Measurements from ENCODE around the gene BPNT1.
A peak's percentile ranks its signal among the peaks of the same experiment; 100 is the strongest.

BPNT1 gene

GRCh38 chr1:220089650-220090556 lies at the start of gene BPNT1:
BPNT1 (minus strand) TSS chr1:220089788; CDS start chr1:220079846, 9,942 bp downstream.
- DNase-seq (ENCODE audit: low read depth) = peak; percentile 92

DNA sequence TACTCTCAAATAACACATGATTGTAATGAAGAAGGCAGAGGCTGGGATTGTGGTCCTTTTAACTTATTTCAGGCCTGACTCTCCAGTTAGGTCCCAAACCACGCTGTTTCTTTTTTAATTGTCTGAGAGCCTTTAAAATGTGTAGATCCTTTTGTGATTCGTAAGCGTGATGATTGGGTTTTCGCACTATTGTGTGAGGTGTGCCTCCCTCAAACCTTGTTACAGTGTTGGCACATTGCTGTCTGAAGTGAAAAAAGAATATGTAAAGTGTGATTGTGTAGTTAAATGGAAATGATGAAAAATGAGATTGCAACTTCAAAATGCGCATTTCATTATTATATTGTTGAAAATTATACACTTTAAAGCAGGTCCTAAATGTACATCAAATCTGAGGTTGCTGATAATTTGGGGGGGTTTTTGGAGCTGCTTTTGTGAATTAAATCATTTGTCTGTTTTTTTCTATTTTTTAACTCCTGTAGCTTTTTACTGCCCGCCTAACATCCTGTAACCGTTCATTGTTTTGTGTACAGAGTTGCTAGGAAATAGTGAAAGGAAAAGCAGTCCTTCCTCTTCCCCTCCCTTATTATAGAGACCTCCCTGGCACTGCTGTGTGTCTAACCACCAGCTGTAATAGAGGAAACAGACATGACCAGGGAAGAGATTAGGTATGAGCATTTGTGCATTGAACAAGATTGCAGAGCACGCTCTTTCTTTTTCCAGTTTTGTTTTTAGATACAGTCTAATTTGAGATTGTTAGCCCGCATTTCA lies 47.6 kb upstream of the BPNT1 start:
- TF ChIP-seq, protein P1, sequence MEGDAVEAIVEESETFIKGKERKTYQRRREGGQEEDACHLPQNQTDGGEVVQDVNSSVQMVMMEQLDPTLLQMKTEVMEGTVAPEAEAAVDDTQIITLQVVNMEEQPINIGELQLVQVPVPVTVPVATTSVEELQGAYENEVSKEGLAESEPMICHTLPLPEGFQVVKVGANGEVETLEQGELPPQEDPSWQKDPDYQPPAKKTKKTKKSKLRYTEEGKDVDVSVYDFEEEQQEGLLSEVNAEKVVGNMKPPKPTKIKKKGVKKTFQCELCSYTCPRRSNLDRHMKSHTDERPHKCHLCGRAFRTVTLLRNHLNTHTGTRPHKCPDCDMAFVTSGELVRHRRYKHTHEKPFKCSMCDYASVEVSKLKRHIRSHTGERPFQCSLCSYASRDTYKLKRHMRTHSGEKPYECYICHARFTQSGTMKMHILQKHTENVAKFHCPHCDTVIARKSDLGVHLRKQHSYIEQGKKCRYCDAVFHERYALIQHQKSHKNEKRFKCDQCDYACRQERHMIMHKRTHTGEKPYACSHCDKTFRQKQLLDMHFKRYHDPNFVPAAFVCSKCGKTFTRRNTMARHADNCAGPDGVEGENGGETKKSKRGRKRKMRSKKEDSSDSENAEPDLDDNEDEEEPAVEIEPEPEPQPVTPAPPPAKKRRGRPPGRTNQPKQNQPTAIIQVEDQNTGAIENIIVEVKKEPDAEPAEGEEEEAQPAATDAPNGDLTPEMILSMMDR (conservative IDR thresholded peaks at IDR 0.05; ENCODE audit: control insufficient read depth, insufficient read depth, low read depth, low read length) = no peak
- no peak overlapping the region for H3K4me3 ChIP-seq (ENCODE audit: control insufficient read depth, low read depth, low read length)
- DNase-seq (ENCODE audit: low read depth) = no peak

More at GRCh38 chr1:220089650-220090556, at the start of gene BPNT1:
- TF ChIP-seq, protein P1 (conservative IDR thresholded peaks at IDR 0.05; ENCODE audit: control insufficient read depth, insufficient read depth, low read depth, low read length) = no peak
- H3K4me3 ChIP-seq (ENCODE audit: control insufficient read depth, low read depth, low read length) = peak within 1 kb of the TSS; percentile 85

- no peak overlapping the region for H3K4me3 ChIP-seq (ENCODE audit: control insufficient read depth, low read depth, low read length)
- DNase-seq (ENCODE audit: low read depth) = no peak
- TF ChIP-seq, protein P1 (conservative IDR thresholded peaks at IDR 0.05; ENCODE audit: control insufficient read depth, insufficient read depth, low read depth, low read length) = no peak
Observed at GRCh38 chr1:220135755-220136154, 46.2 kb upstream of the BPNT1 start.

DNA sequence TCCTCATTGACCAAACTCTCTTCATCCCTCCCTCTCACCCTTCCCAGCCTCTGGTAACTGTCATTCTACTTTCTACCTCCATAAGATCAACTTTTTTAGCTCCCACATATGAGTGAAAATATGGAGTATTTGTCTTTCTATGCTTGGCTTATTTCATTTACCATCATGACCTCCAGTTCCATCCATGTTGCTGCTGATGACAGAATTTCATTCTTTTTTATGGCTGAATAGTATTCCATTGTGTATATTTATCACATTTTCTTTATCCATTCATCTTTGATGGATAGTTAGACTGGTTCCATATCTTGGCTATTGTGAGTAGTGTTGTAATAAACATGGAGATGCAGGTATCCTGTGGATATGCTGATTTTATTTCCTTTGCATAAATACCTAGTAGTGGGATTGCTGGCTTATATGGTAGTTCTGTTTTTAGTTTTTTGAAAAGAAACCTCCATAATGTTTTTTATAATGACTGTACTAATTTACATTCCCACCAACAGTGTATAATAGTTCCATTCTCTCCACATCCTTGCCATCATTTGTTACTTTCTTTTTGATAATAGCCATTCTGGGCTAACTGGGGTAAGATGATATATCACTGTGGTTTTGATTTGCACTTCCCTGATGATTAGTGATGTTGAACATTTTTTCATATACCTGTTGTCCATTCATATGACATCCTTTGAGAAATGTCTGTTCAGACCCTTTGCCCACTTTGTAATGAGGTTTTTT lies 40.1 kb upstream of the BPNT1 start:
- H3K4me3 ChIP-seq (ENCODE audit: control insufficient read depth, low read depth, low read length) = no peak overlapping the region
- DNase-seq (ENCODE audit: low read depth) = no peak
- TF ChIP-seq, protein P1 (conservative IDR thresholded peaks at IDR 0.05; ENCODE audit: control insufficient read depth, insufficient read depth, low read depth, low read length) = no peak

- DNase-seq (ENCODE audit: low read depth) = no peak
- TF ChIP-seq, protein P1 (conservative IDR thresholded peaks at IDR 0.05; ENCODE audit: control insufficient read depth, insufficient read depth, low read depth, low read length) = no peak
- no peak overlapping the region for H3K4me3 ChIP-seq (ENCODE audit: control insufficient read depth, low read depth, low read length)
Observed at GRCh38 chr1:220127076-220127475, 37.5 kb upstream of the BPNT1 start.

- no peak overlapping the region for H3K4me3 ChIP-seq (ENCODE audit: control insufficient read depth, low read depth, low read length)
- TF ChIP-seq, protein P1 (conservative IDR thresholded peaks at IDR 0.05; ENCODE audit: control insufficient read depth, insufficient read depth, low read depth, low read length) = no peak
- DNase-seq (ENCODE audit: low read depth) = no peak
Observed at GRCh38 chr1:220124542-220124941, 35.0 kb upstream of the BPNT1 start.
